GM23248 (cell line): ENCODE data around the gene SLC35F2.

Experiments
- EZH2 ChIP-seq: fragments of 200-600 bp; sonication (generic); IDR thresholded peaks from 2 replicates; pipeline ENCODE4 v1.6.1; 2018; ENCODE audit warnings: antibody characterized with exemption, mild to moderate bottlenecking; ENCODE audit not compliant: insufficient read depth, poor library complexity, severe bottlenecking
- EZH2phosphoT487 ChIP-seq: fragments of 200-600 bp; sonication (generic); IDR thresholded peaks from 2 replicates; pipeline ENCODE4 v1.6.1; 2018; ENCODE audit warnings: antibody characterized with exemption, moderate library complexity, mild to moderate bottlenecking, low read depth; ENCODE audit not compliant: insufficient read depth

DNA sequence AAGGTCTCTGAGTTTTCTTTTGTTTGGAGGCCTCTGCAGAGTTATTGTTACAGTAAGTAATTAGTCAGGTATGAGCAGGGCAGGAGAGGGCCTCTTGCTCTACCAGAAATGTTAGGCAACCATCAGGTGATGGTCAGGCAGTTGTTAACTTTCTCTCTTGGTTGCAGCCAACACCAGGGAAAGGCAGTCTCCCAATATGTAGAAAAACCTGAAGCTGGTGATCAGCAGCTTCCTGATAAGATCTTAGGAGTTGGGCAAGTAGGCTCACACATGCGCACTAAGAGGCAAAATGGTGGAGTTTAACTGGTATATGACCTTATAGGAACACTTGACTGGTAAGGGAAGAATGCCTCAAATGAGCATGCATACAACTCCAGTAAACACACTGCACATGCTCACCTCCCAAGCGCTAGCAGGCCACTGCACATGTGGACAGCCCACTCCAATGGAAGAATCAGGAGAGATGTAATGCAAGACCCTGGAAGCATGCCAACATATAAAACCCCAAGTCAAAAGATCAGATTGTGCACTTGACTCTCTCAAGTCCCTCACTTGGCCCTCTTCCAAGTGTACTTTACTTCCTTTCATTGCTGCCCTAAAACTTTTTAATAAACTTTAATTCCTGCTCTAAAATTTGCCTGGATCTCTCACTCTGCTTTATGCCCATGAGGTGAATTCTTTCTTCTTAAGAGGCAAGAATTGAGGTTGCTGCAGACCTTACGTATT, 23.7 kb upstream of the SLC35F2 start:
- TF ChIP-seq EZH2 (no peak), EZH2phosphoT487 (no peak)
